Retinal pigment epithelial cell (primary cell): ENCODE results near the gene SHISAL1.

ENCODE experiments used
- DNase-seq: peaks from one replicate; pipeline ENCODE4 v3.0.0-alpha.2; 2010; ENCODE audit warnings: low read depth
- H3K4me3 ChIP-seq: 2 replicates; pipeline ENCODE4 v1.5.1; 2011; ENCODE audit warnings: mild to moderate bottlenecking, low read length, control low read depth, moderate library complexity
- TF ChIP-seq, protein P1 (sequence below): conservative IDR thresholded peaks from 2 replicates; pipeline ENCODE4 v1.5.1; 2011; ENCODE audit warnings: low read depth, low read length, control low read depth, inconsistent platforms

The SHISAL1 gene

DNA sequence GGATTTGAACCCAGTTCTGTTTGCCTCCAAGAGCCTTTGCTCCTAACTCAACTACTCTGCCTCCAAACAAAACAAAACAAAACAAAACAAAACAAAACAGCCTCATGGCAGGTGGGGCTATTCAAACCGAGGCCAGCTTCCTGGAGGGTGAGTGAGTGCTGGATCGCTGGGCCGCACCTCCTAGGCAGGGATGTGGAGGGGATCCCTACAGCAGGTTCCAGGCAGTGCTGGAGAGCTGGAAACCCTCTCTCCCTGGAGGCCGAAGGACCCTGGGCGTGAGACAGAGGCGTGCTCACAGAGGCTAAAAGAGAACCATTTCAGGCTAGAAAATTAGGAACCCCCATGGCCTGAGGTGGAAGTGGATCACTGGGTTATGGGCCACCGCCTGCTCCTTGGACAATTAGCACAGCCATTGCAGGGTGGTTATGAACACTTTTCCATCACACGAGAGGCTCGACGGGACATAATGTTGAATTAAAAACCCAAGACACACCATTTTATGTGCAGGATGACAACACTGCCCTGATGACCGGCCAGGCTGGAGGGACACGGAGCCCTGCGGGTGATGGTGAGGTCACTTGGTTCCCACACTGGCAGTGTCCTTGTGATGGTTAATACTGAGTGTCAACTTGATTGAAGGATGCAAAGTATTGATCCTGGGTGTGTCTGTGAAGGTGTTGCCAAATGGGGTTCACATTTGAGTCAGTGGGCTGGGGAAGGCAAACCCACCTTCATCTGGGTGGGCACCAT, 35.2 kb downstream of the SHISAL1 start:
- H3K4me3 ChIP-seq, result no peak overlapping the region
- DNase-seq, result no peak
- TF ChIP-seq, protein P1, sequence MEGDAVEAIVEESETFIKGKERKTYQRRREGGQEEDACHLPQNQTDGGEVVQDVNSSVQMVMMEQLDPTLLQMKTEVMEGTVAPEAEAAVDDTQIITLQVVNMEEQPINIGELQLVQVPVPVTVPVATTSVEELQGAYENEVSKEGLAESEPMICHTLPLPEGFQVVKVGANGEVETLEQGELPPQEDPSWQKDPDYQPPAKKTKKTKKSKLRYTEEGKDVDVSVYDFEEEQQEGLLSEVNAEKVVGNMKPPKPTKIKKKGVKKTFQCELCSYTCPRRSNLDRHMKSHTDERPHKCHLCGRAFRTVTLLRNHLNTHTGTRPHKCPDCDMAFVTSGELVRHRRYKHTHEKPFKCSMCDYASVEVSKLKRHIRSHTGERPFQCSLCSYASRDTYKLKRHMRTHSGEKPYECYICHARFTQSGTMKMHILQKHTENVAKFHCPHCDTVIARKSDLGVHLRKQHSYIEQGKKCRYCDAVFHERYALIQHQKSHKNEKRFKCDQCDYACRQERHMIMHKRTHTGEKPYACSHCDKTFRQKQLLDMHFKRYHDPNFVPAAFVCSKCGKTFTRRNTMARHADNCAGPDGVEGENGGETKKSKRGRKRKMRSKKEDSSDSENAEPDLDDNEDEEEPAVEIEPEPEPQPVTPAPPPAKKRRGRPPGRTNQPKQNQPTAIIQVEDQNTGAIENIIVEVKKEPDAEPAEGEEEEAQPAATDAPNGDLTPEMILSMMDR, result no peak

DNA sequence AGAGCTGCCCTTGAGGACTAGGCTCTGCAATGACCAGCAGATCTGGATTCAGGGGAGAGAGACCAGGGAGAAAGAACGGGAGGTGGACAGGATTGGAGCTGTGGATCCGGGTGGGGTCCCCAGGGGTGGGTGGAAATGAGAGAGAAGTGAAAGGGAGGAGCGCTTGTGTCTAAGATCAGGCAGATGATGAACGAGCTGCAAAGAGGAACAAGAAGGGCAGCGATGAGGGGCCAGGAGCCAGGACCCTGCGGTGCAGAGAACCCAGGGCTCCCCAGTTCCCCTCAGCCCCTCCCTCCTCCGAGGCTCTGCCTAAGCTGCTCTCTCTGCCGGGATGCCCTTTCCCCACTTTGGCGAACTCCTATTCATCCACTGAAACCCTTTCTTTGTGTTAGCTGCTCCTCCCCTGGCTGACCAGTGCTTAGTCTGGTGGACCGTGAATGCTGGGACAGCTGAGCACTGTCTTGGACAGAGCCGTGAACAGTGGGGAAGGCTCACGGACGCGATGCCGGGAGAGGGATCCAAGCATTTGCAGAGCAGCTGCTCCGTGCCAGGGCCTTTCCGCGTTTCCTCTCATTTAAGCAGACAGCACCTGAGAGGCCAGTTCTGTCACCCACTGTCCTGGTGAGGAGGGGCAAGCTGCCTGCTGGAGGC, 35.9 kb downstream of the SHISAL1 start:
- DNase-seq, result no peak
- no peak overlapping the region for H3K4me3 ChIP-seq
- TF ChIP-seq, protein P1, result no peak

DNA sequence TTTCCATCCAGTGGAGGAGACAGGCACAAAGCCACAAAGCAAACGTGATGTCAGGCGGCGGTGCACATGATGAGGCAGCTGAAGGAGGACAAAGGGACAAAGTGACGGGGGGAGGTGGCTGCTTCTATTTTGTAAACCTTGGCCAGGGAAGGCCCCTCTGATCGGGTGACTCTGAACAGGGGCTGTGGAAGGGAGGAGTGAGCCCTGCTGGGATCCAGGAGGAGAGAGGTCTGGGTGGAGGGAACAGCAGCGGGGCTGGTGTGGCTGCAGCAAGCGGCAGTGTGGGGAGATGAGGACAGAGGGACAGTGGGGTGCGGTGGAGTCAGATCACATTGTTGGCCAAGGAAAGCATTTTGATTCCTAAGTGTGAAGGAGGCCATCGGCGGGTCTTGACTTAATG, 36.7 kb downstream of the SHISAL1 start:
- no peak overlapping the region for H3K4me3 ChIP-seq
- no peak for DNase-seq
- TF ChIP-seq, protein P1, result no peak

DNA sequence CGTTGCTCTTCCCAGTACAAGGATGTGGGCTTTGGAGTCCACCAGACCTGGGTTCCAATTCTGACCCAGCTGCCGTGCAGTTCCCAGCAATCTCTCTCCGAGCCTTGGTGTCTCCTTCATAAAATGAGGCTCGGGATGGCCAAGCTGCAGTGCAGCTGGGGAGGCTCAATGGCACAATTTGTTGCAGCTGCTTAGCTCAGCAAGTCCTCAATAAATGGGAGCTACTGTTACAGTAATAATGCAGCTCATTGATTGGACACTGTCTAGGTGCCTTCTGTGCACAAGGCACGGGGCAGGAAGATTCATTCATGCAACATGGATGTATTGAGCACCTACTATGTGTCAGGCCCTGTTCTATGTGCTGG, 37.1 kb downstream of the SHISAL1 start:
- no peak for DNase-seq
- TF ChIP-seq, protein P1, result no peak
- no peak overlapping the region for H3K4me3 ChIP-seq

DNA sequence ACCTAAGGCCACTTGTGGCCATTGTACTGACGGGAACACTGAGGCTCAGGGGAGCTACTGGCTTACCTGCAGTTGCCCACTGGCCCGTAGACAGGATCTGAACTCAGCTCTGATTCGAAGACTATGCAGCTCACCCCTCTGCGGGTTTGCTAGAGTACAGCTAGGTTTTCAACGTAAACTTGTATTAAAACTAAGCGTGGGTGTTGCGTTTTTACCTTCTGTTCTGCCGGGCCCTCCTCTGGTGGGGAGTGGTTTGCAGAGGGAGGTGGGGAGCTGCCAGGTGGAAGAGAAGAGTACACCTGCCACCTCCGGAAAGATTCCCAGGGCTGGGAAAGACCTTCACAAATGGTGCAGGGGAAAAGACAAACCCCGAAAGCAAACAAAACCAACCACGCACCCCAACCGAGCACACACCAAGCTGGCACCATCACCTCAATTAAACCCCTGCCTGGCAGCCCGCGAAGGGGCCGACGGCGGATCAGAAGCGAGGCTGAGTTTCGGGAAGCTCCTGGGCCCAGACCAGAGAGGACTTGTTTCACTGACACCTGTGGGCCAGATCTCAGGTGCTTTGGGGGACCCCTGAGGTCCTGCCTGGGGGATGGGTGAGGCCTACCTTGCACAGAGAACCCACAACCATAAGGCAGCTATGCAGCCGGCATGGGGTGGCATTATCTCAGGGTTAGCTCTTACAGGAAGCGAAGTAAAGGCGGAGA, 37.7 kb downstream of the SHISAL1 start:
- DNase-seq, result no peak
- no peak overlapping the region for H3K4me3 ChIP-seq
- TF ChIP-seq, protein P1, result no peak

DNA sequence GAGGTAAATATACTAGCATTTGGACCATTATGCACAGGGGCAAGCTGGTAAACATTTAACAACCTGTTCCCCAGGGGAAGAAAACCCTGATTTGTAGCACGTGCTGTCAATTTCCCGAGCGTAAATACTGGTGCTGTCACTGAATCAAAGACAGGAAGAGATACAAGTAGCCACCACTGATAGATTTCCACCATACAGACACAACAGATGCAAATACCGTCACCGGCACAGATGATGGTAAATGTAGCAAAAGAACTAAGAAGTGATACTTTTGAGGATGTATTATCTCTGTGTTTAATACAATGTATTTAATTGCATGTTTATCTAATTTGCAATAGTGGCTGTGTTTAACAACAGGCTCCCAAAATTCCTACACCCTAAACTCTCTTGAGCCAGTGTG, 39.6 kb downstream of the SHISAL1 start:
- TF ChIP-seq, protein P1, result no peak
- H3K4me3 ChIP-seq, result no peak overlapping the region
- DNase-seq, result no peak
